DOHH2 (cell line): ENCODE data around the gene TRIP4.

Experiments
- EZH2phosphoT487 ChIP-seq: fragments of 200-600 bp; sonication (generic); IDR thresholded peaks from 2 replicates; pipeline ENCODE4 v1.6.1; 2017; ENCODE audit warnings: borderline replicate concordance, mild to moderate bottlenecking, antibody characterized with exemption, low read length, moderate library complexity, mixed read lengths
- TF ChIP-seq, protein P1 (sequence below): fragments of 200-600 bp; sonication (generic); IDR thresholded peaks from one replicate; pipeline ENCODE4 v1.5.1; 2014; ENCODE audit warnings: antibody characterized with exemption, mild to moderate bottlenecking, low read depth, low read length; ENCODE audit not compliant: poor library complexity, severe bottlenecking

DNA sequence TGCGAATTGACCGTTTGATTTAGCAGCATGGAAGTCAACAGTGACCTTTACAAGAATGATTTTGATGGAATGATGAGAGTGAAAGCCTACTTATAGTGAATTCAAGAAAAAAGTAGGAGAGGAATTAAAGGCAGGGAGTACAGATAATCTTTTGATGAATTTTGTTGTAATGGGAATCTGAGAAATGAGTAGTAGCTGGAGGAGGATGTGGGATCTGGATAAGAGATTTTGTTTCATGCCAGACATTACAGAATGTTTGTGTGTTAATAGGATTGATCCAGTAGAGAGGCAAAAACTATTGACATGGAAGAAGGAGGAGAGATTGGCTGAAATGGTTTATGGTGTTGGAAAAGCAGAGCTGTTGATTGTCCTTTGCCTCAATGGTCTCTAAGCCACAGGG lies 55.4 kb downstream of the TRIP4 start:
- TF ChIP-seq, protein P1, sequence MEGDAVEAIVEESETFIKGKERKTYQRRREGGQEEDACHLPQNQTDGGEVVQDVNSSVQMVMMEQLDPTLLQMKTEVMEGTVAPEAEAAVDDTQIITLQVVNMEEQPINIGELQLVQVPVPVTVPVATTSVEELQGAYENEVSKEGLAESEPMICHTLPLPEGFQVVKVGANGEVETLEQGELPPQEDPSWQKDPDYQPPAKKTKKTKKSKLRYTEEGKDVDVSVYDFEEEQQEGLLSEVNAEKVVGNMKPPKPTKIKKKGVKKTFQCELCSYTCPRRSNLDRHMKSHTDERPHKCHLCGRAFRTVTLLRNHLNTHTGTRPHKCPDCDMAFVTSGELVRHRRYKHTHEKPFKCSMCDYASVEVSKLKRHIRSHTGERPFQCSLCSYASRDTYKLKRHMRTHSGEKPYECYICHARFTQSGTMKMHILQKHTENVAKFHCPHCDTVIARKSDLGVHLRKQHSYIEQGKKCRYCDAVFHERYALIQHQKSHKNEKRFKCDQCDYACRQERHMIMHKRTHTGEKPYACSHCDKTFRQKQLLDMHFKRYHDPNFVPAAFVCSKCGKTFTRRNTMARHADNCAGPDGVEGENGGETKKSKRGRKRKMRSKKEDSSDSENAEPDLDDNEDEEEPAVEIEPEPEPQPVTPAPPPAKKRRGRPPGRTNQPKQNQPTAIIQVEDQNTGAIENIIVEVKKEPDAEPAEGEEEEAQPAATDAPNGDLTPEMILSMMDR: no peak
- no peak for TF ChIP-seq EZH2phosphoT487
